ENCODE data around the gene PLTP.

Gene PLTP

DNA sequence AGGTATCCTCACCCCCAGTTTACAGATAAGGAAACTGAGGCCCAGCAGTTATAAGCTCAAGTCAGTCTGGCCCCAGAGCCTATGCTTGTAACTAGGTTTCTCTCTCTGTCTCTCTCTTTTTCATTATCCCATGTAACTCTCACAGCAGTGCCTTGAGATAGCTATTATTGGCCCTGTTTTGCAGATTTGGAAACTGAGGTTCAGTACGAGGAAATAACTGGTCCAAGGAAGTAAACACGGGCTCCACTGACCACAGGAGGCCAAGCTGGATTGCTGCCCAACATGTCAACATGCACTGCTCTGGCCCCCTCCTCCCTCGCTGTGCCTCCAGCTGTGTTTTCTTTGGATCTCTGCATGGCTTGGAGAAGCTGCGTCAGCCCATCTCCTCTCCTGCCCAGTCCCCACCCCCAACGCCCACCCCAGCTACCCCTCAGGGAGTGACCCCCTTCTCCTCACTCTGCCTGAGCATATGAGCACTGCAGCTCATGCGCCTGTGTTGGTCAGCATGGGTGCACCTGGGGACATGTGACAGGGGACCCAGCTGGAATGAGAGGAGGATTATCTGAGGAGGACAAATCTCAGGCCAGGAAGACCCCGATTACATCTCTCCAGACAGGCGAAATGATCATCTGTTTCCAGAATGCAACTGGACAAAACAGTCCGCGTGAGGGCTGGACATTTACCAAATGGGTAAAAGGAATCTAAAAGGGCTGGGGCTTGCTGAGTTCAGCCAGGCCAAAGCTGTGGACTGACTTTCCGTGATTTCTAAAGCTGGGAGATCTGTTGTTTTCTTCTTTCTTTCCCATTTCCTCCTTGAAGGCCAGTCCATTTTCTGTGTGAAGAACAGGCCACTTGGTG is 7.8 kb upstream of the PLTP start:
- no peak for TF ChIP-seq CREB1 (IDR thresholded peaks at IDR 0.05; ENCODE audit: low read depth)
- TF ChIP-seq, protein P1, sequence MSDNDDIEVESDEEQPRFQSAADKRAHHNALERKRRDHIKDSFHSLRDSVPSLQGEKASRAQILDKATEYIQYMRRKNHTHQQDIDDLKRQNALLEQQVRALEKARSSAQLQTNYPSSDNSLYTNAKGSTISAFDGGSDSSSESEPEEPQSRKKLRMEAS (IDR thresholded peaks at IDR 0.05), result no peak
- no peak for TF ChIP-seq CEBPB (IDR thresholded peaks at IDR 0.05)
- TF ChIP-seq FOXM1 (IDR thresholded peaks at IDR 0.05; ENCODE audit: borderline replicate concordance, low read depth), result no peak
- TF ChIP-seq TCF12 (IDR thresholded peaks at IDR 0.05; ENCODE audit: low read depth), result no peak
- no peak for TF ChIP-seq TEAD4 (IDR thresholded peaks at IDR 0.05)
- TF ChIP-seq YY1 (IDR thresholded peaks at IDR 0.05; ENCODE audit: low read depth), result no peak
- TF ChIP-seq TAF1 (IDR thresholded peaks at IDR 0.05; ENCODE audit: low read depth), result no peak
- TF ChIP-seq RAD21 (IDR thresholded peaks at IDR 0.05; ENCODE audit: low read depth), result no peak
- TF ChIP-seq ZBTB7A (IDR thresholded peaks at IDR 0.05; ENCODE audit: low read depth), result no peak
- TF ChIP-seq EGR1 (IDR thresholded peaks at IDR 0.05), result no peak
- TF ChIP-seq, protein P2, sequence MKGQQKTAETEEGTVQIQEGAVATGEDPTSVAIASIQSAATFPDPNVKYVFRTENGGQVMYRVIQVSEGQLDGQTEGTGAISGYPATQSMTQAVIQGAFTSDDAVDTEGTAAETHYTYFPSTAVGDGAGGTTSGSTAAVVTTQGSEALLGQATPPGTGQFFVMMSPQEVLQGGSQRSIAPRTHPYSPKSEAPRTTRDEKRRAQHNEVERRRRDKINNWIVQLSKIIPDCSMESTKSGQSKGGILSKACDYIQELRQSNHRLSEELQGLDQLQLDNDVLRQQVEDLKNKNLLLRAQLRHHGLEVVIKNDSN (IDR thresholded peaks at IDR 0.05), result no peak
- no peak for TF ChIP-seq EP300 (IDR thresholded peaks at IDR 0.05; ENCODE audit: borderline replicate concordance)
- TF ChIP-seq, protein P3, sequence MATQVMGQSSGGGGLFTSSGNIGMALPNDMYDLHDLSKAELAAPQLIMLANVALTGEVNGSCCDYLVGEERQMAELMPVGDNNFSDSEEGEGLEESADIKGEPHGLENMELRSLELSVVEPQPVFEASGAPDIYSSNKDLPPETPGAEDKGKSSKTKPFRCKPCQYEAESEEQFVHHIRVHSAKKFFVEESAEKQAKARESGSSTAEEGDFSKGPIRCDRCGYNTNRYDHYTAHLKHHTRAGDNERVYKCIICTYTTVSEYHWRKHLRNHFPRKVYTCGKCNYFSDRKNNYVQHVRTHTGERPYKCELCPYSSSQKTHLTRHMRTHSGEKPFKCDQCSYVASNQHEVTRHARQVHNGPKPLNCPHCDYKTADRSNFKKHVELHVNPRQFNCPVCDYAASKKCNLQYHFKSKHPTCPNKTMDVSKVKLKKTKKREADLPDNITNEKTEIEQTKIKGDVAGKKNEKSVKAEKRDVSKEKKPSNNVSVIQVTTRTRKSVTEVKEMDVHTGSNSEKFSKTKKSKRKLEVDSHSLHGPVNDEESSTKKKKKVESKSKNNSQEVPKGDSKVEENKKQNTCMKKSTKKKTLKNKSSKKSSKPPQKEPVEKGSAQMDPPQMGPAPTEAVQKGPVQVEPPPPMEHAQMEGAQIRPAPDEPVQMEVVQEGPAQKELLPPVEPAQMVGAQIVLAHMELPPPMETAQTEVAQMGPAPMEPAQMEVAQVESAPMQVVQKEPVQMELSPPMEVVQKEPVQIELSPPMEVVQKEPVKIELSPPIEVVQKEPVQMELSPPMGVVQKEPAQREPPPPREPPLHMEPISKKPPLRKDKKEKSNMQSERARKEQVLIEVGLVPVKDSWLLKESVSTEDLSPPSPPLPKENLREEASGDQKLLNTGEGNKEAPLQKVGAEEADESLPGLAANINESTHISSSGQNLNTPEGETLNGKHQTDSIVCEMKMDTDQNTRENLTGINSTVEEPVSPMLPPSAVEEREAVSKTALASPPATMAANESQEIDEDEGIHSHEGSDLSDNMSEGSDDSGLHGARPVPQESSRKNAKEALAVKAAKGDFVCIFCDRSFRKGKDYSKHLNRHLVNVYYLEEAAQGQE (IDR thresholded peaks at IDR 0.05; ENCODE audit: low read depth), result no peak
- TF ChIP-seq NFIC (IDR thresholded peaks at IDR 0.05), result no peak

GRCh38 chr20:45918779-45919537 is 7.0 kb upstream of the PLTP start:
- TF ChIP-seq CEBPB (IDR thresholded peaks at IDR 0.05) (no peak), NFIC (IDR thresholded peaks at IDR 0.05) (no peak), TEAD4 (IDR thresholded peaks at IDR 0.05) (no peak), YY1 (IDR thresholded peaks at IDR 0.05; ENCODE audit: low read depth) (no peak), ZBTB7A (IDR thresholded peaks at IDR 0.05; ENCODE audit: low read depth) (no peak), FOXM1 (IDR thresholded peaks at IDR 0.05; ENCODE audit: borderline replicate concordance, low read depth) (no peak), TAF1 (IDR thresholded peaks at IDR 0.05; ENCODE audit: low read depth) (no peak), CREB1 (IDR thresholded peaks at IDR 0.05; ENCODE audit: low read depth) (no peak), TCF12 (IDR thresholded peaks at IDR 0.05; ENCODE audit: low read depth) (no peak)
- TF ChIP-seq, protein P1 (IDR thresholded peaks at IDR 0.05), result no peak
- TF ChIP-seq, protein P2 (IDR thresholded peaks at IDR 0.05), result no peak

GRCh38 chr20:45918182-45918737 is 6.3 kb upstream of the PLTP start:
- TF ChIP-seq, protein P3 (IDR thresholded peaks at IDR 0.05; ENCODE audit: low read depth), result no peak
- TF ChIP-seq RAD21 (IDR thresholded peaks at IDR 0.05; ENCODE audit: low read depth) (no peak), TEAD4 (IDR thresholded peaks at IDR 0.05) (no peak), EP300 (IDR thresholded peaks at IDR 0.05; ENCODE audit: borderline replicate concordance) (no peak), CEBPB (IDR thresholded peaks at IDR 0.05) (no peak), TAF1 (IDR thresholded peaks at IDR 0.05; ENCODE audit: low read depth) (no peak), ZBTB7A (IDR thresholded peaks at IDR 0.05; ENCODE audit: low read depth) (no peak)
- TF ChIP-seq, protein P2 (IDR thresholded peaks at IDR 0.05), result no peak
- TF ChIP-seq, protein P1 (IDR thresholded peaks at IDR 0.05), result no peak

DNA sequence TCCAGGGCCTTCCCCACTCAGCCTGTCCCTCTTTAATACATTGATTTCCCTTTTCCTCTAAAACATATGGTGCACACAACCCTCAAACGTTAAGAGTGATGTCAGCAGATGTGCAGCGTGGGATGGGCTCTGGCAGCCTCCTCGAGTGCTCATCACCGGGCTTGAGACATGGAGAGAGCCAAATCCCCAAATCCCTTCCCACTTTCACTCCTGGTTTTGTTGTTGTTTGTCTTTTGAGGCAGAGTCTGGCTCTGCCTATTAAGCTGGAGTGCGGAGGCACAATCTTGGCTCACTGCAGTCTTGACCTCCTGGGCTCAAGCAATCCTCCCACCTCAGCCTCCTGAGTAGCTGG is 5.8 kb upstream of the PLTP start:
- TF ChIP-seq TEAD4 (IDR thresholded peaks at IDR 0.05), result no peak
- TF ChIP-seq ZBTB7A (IDR thresholded peaks at IDR 0.05; ENCODE audit: low read depth), result no peak
- no peak for TF ChIP-seq CREB1 (IDR thresholded peaks at IDR 0.05; ENCODE audit: low read depth)
- TF ChIP-seq, protein P1 (IDR thresholded peaks at IDR 0.05), result no peak
- TF ChIP-seq TAF1 (IDR thresholded peaks at IDR 0.05; ENCODE audit: low read depth), result no peak
- no peak for TF ChIP-seq EGR1 (IDR thresholded peaks at IDR 0.05)
- no peak for TF ChIP-seq EP300 (IDR thresholded peaks at IDR 0.05; ENCODE audit: borderline replicate concordance)
- no peak for TF ChIP-seq CEBPB (IDR thresholded peaks at IDR 0.05)
- no peak for TF ChIP-seq FOXM1 (IDR thresholded peaks at IDR 0.05; ENCODE audit: borderline replicate concordance, low read depth)
- TF ChIP-seq YY1 (IDR thresholded peaks at IDR 0.05; ENCODE audit: low read depth), result no peak
- TF ChIP-seq, protein P3 (IDR thresholded peaks at IDR 0.05; ENCODE audit: low read depth), result no peak
- TF ChIP-seq, protein P2 (IDR thresholded peaks at IDR 0.05), result no peak
- TF ChIP-seq NFIC (IDR thresholded peaks at IDR 0.05), result no peak
- TF ChIP-seq TCF12 (IDR thresholded peaks at IDR 0.05; ENCODE audit: low read depth), result no peak
- no peak for TF ChIP-seq RAD21 (IDR thresholded peaks at IDR 0.05; ENCODE audit: low read depth)
